IMR-90 (cell line): ENCODE data around the gene MET. TPM values are rescaled to one million over a fixed set of nuclear protein-coding genes. Genes with fewer than 3 reads are reported as not detected.

Source experiments
- ATAC-seq: fragments of 200-7000 bp; cut with Tn5 transposase; 2 replicates; pipeline ENCODE4 v1.9.1; 2020; ENCODE audit warnings: low read depth, mild to moderate bottlenecking, moderate library complexity
- BruUV-seq: library from RNA; stranded (reverse); fragments of 400-500 nt; replicated peaks from 2 replicates; lab custom pipeline; 2021; lab: Mats Ljungman, UMichigan
- CTCF ChIA-PET: fragments of 300-600 bp; formaldehyde crosslinking; extraction: SDS; loops from one replicate; lab custom pipeline; 2021; ENCODE audit warnings: antibody characterized with exemption; lab: Yijun Ruan, JAX
- POLR2A ChIA-PET: fragments of 300-600 bp; sonication (Branson Sonifier 250); formaldehyde crosslinking; loops from one replicate; lab custom pipeline; 2022; ENCODE audit warnings: antibody characterized with exemption; ENCODE audit not compliant: unreplicated experiment; lab: Charles Lee
- DNase-seq: peaks from one replicate; pipeline ENCODE4 v3.0.0; 2013
- H2AFZ ChIP-seq: replicated peaks from 2 replicates; pipeline ENCODE3; 2013; ENCODE audit warnings: low read length, mild to moderate bottlenecking; ENCODE audit not compliant: poor library complexity
- H2AK5ac ChIP-seq: 2 replicates; pipeline ENCODE4 v1.6.1; 2013; ENCODE audit warnings: low read depth, low read length, inconsistent platforms
- H2AK9ac ChIP-seq: replicated peaks from 2 replicates; pipeline ENCODE3; 2013; ENCODE audit warnings: mild to moderate bottlenecking, low read depth, low read length, moderate library complexity; ENCODE audit not compliant: poor library complexity
- H2BK120ac ChIP-seq: 2 replicates; pipeline ENCODE4 v1.6.1; 2013; ENCODE audit warnings: low read depth, low read length, inconsistent platforms
- H2BK15ac ChIP-seq: 3 replicates; pipeline ENCODE4 v1.6.1; 2013; ENCODE audit warnings: low read depth, low read length, inconsistent platforms
- H2BK20ac ChIP-seq: 2 replicates; pipeline ENCODE4 v1.6.1; 2013; ENCODE audit warnings: low read depth, mild to moderate bottlenecking, inconsistent platforms, low read length, moderate library complexity
- H2BK5ac ChIP-seq: 2 replicates; pipeline ENCODE4 v1.6.1; 2013; ENCODE audit warnings: mild to moderate bottlenecking, low read depth, low read length, inconsistent platforms; ENCODE audit not compliant: poor library complexity, severe bottlenecking
- H3K14ac ChIP-seq: replicated peaks from 2 replicates; pipeline ENCODE4 v1.6.1; 2013; ENCODE audit warnings: low read depth, low read length, inconsistent platforms
- H3K18ac ChIP-seq: 2 replicates; pipeline ENCODE4 v1.6.1; 2013; ENCODE audit warnings: low read depth, low read length, control low read depth
- H3K23ac ChIP-seq: 2 replicates; pipeline ENCODE4 v1.6.1; 2013; ENCODE audit warnings: low read depth, low read length, inconsistent platforms
- H3K27ac ChIP-seq: 2 replicates; pipeline ENCODE4 v1.5.1; 2013; ENCODE audit warnings: mild to moderate bottlenecking, control low read depth, low read length; ENCODE audit not compliant: insufficient read depth
- H3K27me3 ChIP-seq: 2 replicates; pipeline ENCODE4 v1.6.1; 2013; ENCODE audit warnings: low read length; ENCODE audit not compliant: control insufficient read depth, insufficient read depth
- H3K36me3 ChIP-seq: 2 replicates; pipeline ENCODE4 v1.6.1; 2013; ENCODE audit warnings: low read length, mixed read lengths; ENCODE audit not compliant: control insufficient read depth, insufficient read depth
- H3K4ac ChIP-seq: 2 replicates; pipeline ENCODE4 v1.6.1; 2013; ENCODE audit warnings: low read depth, low read length, inconsistent platforms
- H3K4me1 ChIP-seq: 2 replicates; pipeline ENCODE4 v1.6.1; 2013; ENCODE audit warnings: low read length, mixed read lengths; ENCODE audit not compliant: control insufficient read depth, insufficient read depth
- H3K4me2 ChIP-seq: 2 replicates; pipeline ENCODE4 v1.6.1; 2013; ENCODE audit warnings: low read depth, mild to moderate bottlenecking, control low read depth, low read length, moderate library complexity
- H3K4me3 ChIP-seq: 2 replicates; pipeline ENCODE4 v1.5.1; 2013; ENCODE audit warnings: low read depth, mild to moderate bottlenecking, control low read depth, low read length, moderate library complexity; ENCODE audit not compliant: insufficient read depth
- H3K56ac ChIP-seq: 2 replicates; pipeline ENCODE4 v1.6.1; 2013; ENCODE audit warnings: low read length, inconsistent platforms; ENCODE audit not compliant: insufficient read depth; ENCODE audit errors: extremely low read depth
- H3K79me1 ChIP-seq, 2 experiments: 2 replicates each; pipeline ENCODE4 v1.6.1; 2013; ENCODE audit warnings: low read length in 2 of 2, inconsistent platforms in 1 of 2, low read depth in 1 of 2
- H3K9ac ChIP-seq: 2 replicates; pipeline ENCODE4 v1.6.1; 2013; ENCODE audit warnings: low read depth, low read length, control low read depth
- H3K9me1 ChIP-seq: 2 replicates; pipeline ENCODE4 v1.6.1; 2013; ENCODE audit warnings: low read length, inconsistent platforms; ENCODE audit not compliant: insufficient read depth
- H3K9me3 ChIP-seq: 2 replicates; pipeline ENCODE4 v1.6.1; 2013; ENCODE audit warnings: low read length; ENCODE audit not compliant: control insufficient read depth, insufficient read depth
- H4K20me1 ChIP-seq: 2 replicates; pipeline ENCODE4 v1.6.1; 2013; ENCODE audit warnings: low read length, inconsistent platforms; ENCODE audit not compliant: insufficient read depth
- H4K5ac ChIP-seq: 2 replicates; pipeline ENCODE4 v1.6.1; 2013; ENCODE audit warnings: mild to moderate bottlenecking, low read depth, low read length, control low read depth
- H4K8ac ChIP-seq, 2 experiments: 2 replicates each; pipeline ENCODE4 v1.6.1; 2013; ENCODE audit warnings: low read depth in 2 of 2, low read length in 2 of 2, control low read depth in 1 of 2, inconsistent platforms in 1 of 2
- H4K91ac ChIP-seq: 2 replicates; pipeline ENCODE4 v1.6.1; 2013; ENCODE audit warnings: low read depth, low read length, inconsistent platforms; ENCODE audit not compliant: insufficient read depth
- BHLHE40 ChIP-seq: fragments of 150-350 bp; IDR thresholded peaks from 2 replicates; pipeline ENCODE4 v1.6.1; 2016; ENCODE audit warnings: mild to moderate bottlenecking, low read depth, low read length
- CEBPB ChIP-seq: IDR thresholded peaks from 2 replicates; pipeline ENCODE4 v1.6.1; 2012; ENCODE audit warnings: low read depth, low read length, improper control_type of control experiment
- CHD1 ChIP-seq: IDR thresholded peaks from 2 replicates; pipeline ENCODE4 v1.6.1; 2012; ENCODE audit warnings: low read depth, low read length, improper control_type of control experiment
- CTCF ChIP-seq: conservative IDR thresholded peaks from 2 replicates; pipeline ENCODE4 v1.5.1; 2012; ENCODE audit warnings: mild to moderate bottlenecking, low read depth, low read length, improper control_type of control experiment
- ELK1 ChIP-seq: fragments of 150-350 bp; IDR thresholded peaks from 2 replicates; pipeline ENCODE4 v1.6.1; 2016; ENCODE audit warnings: low read depth, mild to moderate bottlenecking, low read length, moderate library complexity, borderline replicate concordance
- FOS ChIP-seq: fragments of 150-350 bp; IDR thresholded peaks from 2 replicates; pipeline ENCODE4 v1.6.1; 2016; ENCODE audit warnings: low read depth, low read length
- MAFK ChIP-seq: IDR thresholded peaks from 2 replicates; pipeline ENCODE4 v1.6.1; 2012; ENCODE audit warnings: low read depth, low read length, improper control_type of control experiment
- MAZ ChIP-seq: IDR thresholded peaks from 2 replicates; pipeline ENCODE4 v1.6.1; 2012; ENCODE audit warnings: low read depth, mild to moderate bottlenecking, low read length, improper control_type of control experiment, moderate library complexity, borderline replicate concordance
- MXI1 ChIP-seq: IDR thresholded peaks from 2 replicates; pipeline ENCODE4 v1.6.1; 2012; ENCODE audit warnings: low read depth, mild to moderate bottlenecking, low read length, moderate library complexity, borderline replicate concordance
- NFE2L2 ChIP-seq: fragments of 150-350 bp; IDR thresholded peaks from 2 replicates; pipeline ENCODE4 v1.6.1; 2016; ENCODE audit warnings: low read depth, mild to moderate bottlenecking, low read length
- POLR2A ChIP-seq: IDR thresholded peaks from 2 replicates; pipeline ENCODE4 v1.6.1; 2012; ENCODE audit warnings: mild to moderate bottlenecking, low read depth, low read length
- RAD21 ChIP-seq: IDR thresholded peaks from 2 replicates; pipeline ENCODE4 v1.6.1; 2012; ENCODE audit warnings: low read length, improper control_type of control experiment
- RCOR1 ChIP-seq: IDR thresholded peaks from 2 replicates; pipeline ENCODE4 v1.6.1; 2012; ENCODE audit warnings: mild to moderate bottlenecking, low read length, improper control_type of control experiment; ENCODE audit not compliant: insufficient replicate concordance
- RFX5 ChIP-seq: IDR thresholded peaks from 2 replicates; pipeline ENCODE4 v1.8.0; 2012; ENCODE audit warnings: low read depth, mild to moderate bottlenecking, low read length, moderate library complexity
- SMC3 ChIP-seq: fragments of 150-350 bp; IDR thresholded peaks from 2 replicates; pipeline ENCODE4 v1.6.1; 2016; ENCODE audit warnings: low read depth, mild to moderate bottlenecking, antibody characterized with exemption, low read length, moderate library complexity
- USF2 ChIP-seq: fragments of 150-350 bp; IDR thresholded peaks from 2 replicates; pipeline ENCODE4 v1.6.1; 2017; ENCODE audit warnings: mild to moderate bottlenecking, antibody characterized with exemption, low read length, low read depth
- WGBS, 2 experiments: methylation state at CpG; one replicate each; pipeline versions ENCODE4 v1.1.5 to v1.1.7; 2013; ENCODE audit warnings: missing lambda C conversion rate in 2 of 2; ENCODE audit not compliant: insufficient read length in 1 of 2; ENCODE audit errors: extremely low coverage in 2 of 2; 5-methylcytosine and 5-hydroxymethylcytosine counted together
- dilution Hi-C: fragments of 300-500 bp; cut with HindIII; formaldehyde crosslinking; loops from one replicate; pipeline ENCODE4 v1.14.3; 2018; ENCODE audit warnings: low sequenced_read_pairs; ENCODE audit not compliant: unreplicated experiment
- in situ Hi-C: fragments of 300-500 bp; cut with MboI; formaldehyde crosslinking; loops from 3 replicates; pipeline ENCODE4 v1.14.3; 2019; ENCODE audit warnings: low sequenced_read_pairs, inconsistent platforms, mixed read lengths
- intact Hi-C: fragments of 100-400 bp; cut with micrococcal nuclease; formaldehyde crosslinking; loops from 2 replicates; pipeline ENCODE4 v1.10.0; 2022
- polyA plus RNA-seq, 3 experiments: library from polyadenylated mRNA; depleted of rRNA; stranded (reverse); fragments of >200 nt; gene quantifications; 2 replicates each; pipeline ENCODE4 v1.2.3, GENCODE V29; 2012; ENCODE audit warnings: low replicate concordance in 1 of 3
- total RNA-seq: library from RNA; depleted of rRNA; stranded (reverse); fragments of >200 nt; gene quantifications from 2 replicates; pipeline ENCODE4 v1.2.3, GENCODE V29; 2012

Gene MET
- total and polyA plus RNA-seq, 2 of the 4 experiments (the other 2 are of a cell fraction) = 15.0 to 84.6 TPM

GRCh38 chr7:116781584-116781983, 109.6 kb downstream of the MET start:
- Histone ChIP-seq H3K36me3 (peaks cover 1% of the 10 kb centered on the region; the same call in 1 of the 2 replicates), H2BK5ac (peak overlapping the region; percentile 61), H4K20me1 (no peaks in the 10 kb centered on the region), H2BK15ac (peak overlapping the region; percentile 0; the same call in 1 of the 3 replicates), H4K5ac (peak overlapping the region; percentile 66; the same call in 1 of the 2 replicates), H3K27me3 (no peaks in the 10 kb centered on the region), H3K4me3 (no peak overlapping the region), H3K27ac (peak overlapping the region; percentile 31; the same call in 1 of the 2 replicates), H3K18ac (peak overlapping the region; percentile 83), H3K9me1 (peaks cover 16% of the 10 kb centered on the region; the same call in 1 of the 2 replicates), H3K9ac (peak overlapping the region; percentile 22; the same call in 1 of the 2 replicates), H2AK9ac (no peak overlapping the region), H2BK20ac (peak overlapping the region; percentile 47; the same call in 1 of the 2 replicates), H2AFZ (no peak overlapping the region), H3K23ac (no peak overlapping the region), H3K56ac (no peak overlapping the region), H3K4ac (peak overlapping the region; percentile 9; the same call in 1 of the 2 replicates), H3K9me3 (no peaks in the 10 kb centered on the region), H3K79me1 (peaks cover 5 to 7% of the 10 kb centered on the region in 2 experiments; a peak in 1 of 4 replicates), H4K91ac (peak overlapping the region; percentile 60), H3K14ac (no peak overlapping the region; the same call in 1 of the 2 replicates), H3K4me1 (peaks cover 30% of the 10 kb centered on the region), H4K8ac (0 out of 4 replicates have a peak overlapping the region, but pooled peaks of 1 of the 2 experiments have one; percentile 16), H2AK5ac (no peak overlapping the region; the same call in 1 of the 2 replicates), H2BK120ac (peak overlapping the region; percentile 55), H3K4me2 (peak overlapping the region; percentile 60; the same call in 1 of the 2 replicates)
- POLR2A ChIA-PET = no interaction called here
- CTCF ChIA-PET = interaction anchor here (0.9 kb wide), 1 partner anchor 10 kb away, joined by 3 read pairs; no protein-coding TSS in a partner anchor
- ATAC-seq = no peak
- dilution Hi-C loops = no loop called here
- TF ChIP-seq ELK1 = no peak
- no peak for TF ChIP-seq NFE2L2
- no peak for TF ChIP-seq RCOR1
- no peak for TF ChIP-seq POLR2A
- TF ChIP-seq MAFK = no peak
- TF ChIP-seq RAD21 = no peak
- TF ChIP-seq SMC3 = no peak
- TF ChIP-seq MAZ = no peak
- TF ChIP-seq MXI1 = no peak
- TF ChIP-seq CHD1 = no peak
- no peak for TF ChIP-seq CEBPB
- no peak for TF ChIP-seq CTCF
- no peak for TF ChIP-seq USF2
- no peak for TF ChIP-seq BHLHE40
- no peak for TF ChIP-seq FOS
- no peak for TF ChIP-seq RFX5
- DNase-seq = no peak
- in situ Hi-C loops = no loop called here
- BruUV-seq = no TSS peak
- intact Hi-C loops = no loop called here
- WGBS, 2 experiments = no CpG with 5 or more reads among the region's 2 CpGs
